T-cell (primary cell): ENCODE data around the gene MCOLN3. TPM values are rescaled to one million over a fixed set of nuclear protein-coding genes. Genes with fewer than 3 reads are reported as not detected.

Source experiments
- ATAC-seq, 4 experiments: fragments of 200-7000 bp in 3 of 4; fragments of 150-1000 bp in 1 of 4; cut with Tn5 transposase; replicated peaks in 1 of 4; 1 replicate in 3 of 4; 2 replicates in 1 of 4; pipeline ENCODE4 v1.10.0; 2021; ENCODE audit warnings: moderate library complexity in 3 of 4, mild to moderate bottlenecking in 2 of 4, moderate number of reproducible peaks in 1 of 4
- CTCF ChIA-PET, 2 donors: fragments of 300-600 bp; sonication (Branson Sonifier 250); formaldehyde crosslinking; loops; one replicate each; lab custom pipeline; 2022; ENCODE audit warnings: antibody characterized with exemption in 2 of 2; lab: Charles Lee
- POLR2A ChIA-PET, 2 donors: fragments of 300-600 bp; sonication (Branson Sonifier 250); formaldehyde crosslinking; loops; one replicate each; lab custom pipeline; 2022; ENCODE audit warnings: antibody characterized with exemption in 2 of 2; lab: Charles Lee
- DNase-seq, 35 experiments: peaks; one replicate each; pipeline versions ENCODE4 v3.0.0 to v3.0.0-alpha.2; 2013 to 2023
- H3K27ac ChIP-seq: one replicate; pipeline ENCODE4 v1.5.1; 2013; ENCODE audit warnings: low read length
- H3K27me3 ChIP-seq, 2 experiments: replicated peaks in 1 of 2; 1 replicate in 1 of 2; 2 replicates in 1 of 2; pipeline versions ENCODE4 v1.6.1 to v1.7.0; 2013; ENCODE audit warnings: low read length in 1 of 2, mixed read lengths in 1 of 2; ENCODE audit not compliant: control insufficient read depth in 2 of 2, insufficient read depth in 2 of 2; ENCODE audit errors: extremely low read depth in 1 of 2
- H3K36me3 ChIP-seq, 2 donors: 1 replicate in 1 of 2; 2 replicates in 1 of 2; pipeline versions ENCODE4 v1.6.1 to v1.7.0; 2013; ENCODE audit warnings: low read length in 1 of 2; ENCODE audit not compliant: control insufficient read depth in 2 of 2, insufficient read depth in 1 of 2; ENCODE audit errors: extremely low read depth in 1 of 2
- H3K4me1 ChIP-seq, 2 experiments: 1 replicate in 1 of 2; 2 replicates in 1 of 2; pipeline versions ENCODE4 v1.6.1 to v1.7.0; 2013; ENCODE audit warnings: low read length in 2 of 2, mixed read lengths in 1 of 2; ENCODE audit not compliant: insufficient read depth in 2 of 2, control insufficient read depth in 1 of 2; ENCODE audit errors: extremely low read depth in 1 of 2
- H3K4me3 ChIP-seq, 2 donors: 1 replicate in 1 of 2; 2 replicates in 1 of 2; pipeline versions ENCODE4 v1.5.1 to v1.7.0; 2013; ENCODE audit warnings: mild to moderate bottlenecking in 2 of 2, low read length in 1 of 2, moderate library complexity in 1 of 2; ENCODE audit not compliant: control insufficient read depth in 1 of 2; ENCODE audit errors: extremely low read depth in 1 of 2
- H3K9me3 ChIP-seq: 2 replicates; pipeline ENCODE4 v1.7.0; 2013
- H3K27ac Mint-ChIP-seq, 2 donors: one replicate each; pipeline ENCODE4 v1.8.0; 2020 to 2021; ENCODE audit warnings: mild to moderate bottlenecking in 2 of 2, mixed read lengths in 2 of 2
- H3K27me3 Mint-ChIP-seq, 2 donors: one replicate each; pipeline ENCODE4 v1.8.0; 2021 to 2022; ENCODE audit warnings: mixed read lengths in 2 of 2
- H3K36me3 Mint-ChIP-seq: one replicate; pipeline ENCODE4 v1.8.0; 2021; ENCODE audit warnings: mixed read lengths
- H3K4me1 Mint-ChIP-seq, 3 donors: one replicate each; pipeline ENCODE4 v1.8.0; 2020 to 2022; ENCODE audit warnings: mixed read lengths in 3 of 3, mild to moderate bottlenecking in 1 of 3
- H3K4me3 Mint-ChIP-seq, 3 donors: one replicate each; pipeline ENCODE4 v1.8.0; 2020 to 2022; ENCODE audit warnings: mild to moderate bottlenecking in 3 of 3, mixed read lengths in 3 of 3, moderate library complexity in 3 of 3
- H3K9me3 Mint-ChIP-seq, 3 donors: one replicate each; pipeline ENCODE4 v1.8.0; 2020 to 2022; ENCODE audit warnings: mixed read lengths in 3 of 3
- WGBS: methylation state at CpG from one replicate; pipeline ENCODE4 v1.1.5; 2013; ENCODE audit warnings: missing lambda C conversion rate; ENCODE audit not compliant: insufficient coverage; 5-methylcytosine and 5-hydroxymethylcytosine counted together
- total RNA-seq, 35 experiments: library from RNA in 6 of 35; stranded (reverse) in 6 of 35; fragments of 120-200 nt in 1 of 35; gene quantifications; one replicate each; pipeline versions ENCODE4 v1.2.1 to v1.2.4 and lab custom pipeline; 2013 to 2026

Gene MCOLN3
- total RNA-seq, 5 donors from 2014 or later (not counting 1 experiment from before 2014, with no cell fraction given): 2.1 to 7.2 (median 2.8) TPM

DNA sequence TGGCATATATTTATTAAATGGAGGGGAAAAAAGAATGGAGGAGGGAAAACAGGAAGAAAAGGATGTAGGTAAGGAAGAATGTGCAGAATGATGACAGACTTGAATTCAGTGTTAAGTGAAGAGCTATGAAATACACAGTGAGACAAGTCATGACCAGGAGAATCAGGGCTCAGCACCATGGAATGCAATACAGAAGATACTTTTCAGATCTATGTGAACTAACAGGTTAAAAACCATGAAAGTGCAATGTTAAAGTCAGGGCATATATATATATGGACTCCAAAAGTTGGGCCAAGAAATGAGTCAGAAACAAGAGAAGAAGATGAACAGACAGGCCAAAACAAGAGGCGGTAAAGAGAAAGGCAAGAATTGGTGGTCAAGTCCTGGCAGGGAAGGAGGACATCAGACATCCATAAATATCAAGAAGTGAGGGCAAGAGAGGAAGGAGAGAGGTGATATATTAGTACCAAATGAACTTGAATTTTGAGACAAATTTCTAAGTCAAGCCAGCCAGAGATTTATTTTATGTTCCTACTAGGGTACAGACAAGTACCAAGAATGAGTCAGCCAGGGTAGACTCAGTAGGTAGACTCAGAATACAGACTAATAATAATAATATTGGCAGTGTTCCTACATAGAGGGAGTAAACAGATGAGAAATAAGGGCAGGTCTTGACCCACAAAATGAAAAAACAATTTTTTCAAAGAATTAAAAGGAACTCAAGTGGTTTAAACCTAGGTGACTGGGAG is 39.5 kb upstream of the MCOLN3 start:
- no peak overlapping the region for H3K27ac Mint-ChIP-seq
- POLR2A ChIA-PET: no interaction called here
- ATAC-seq: no peak
- no peaks in the 10 kb centered on the region for H3K36me3 Mint-ChIP-seq
- H3K27me3 Mint-ChIP-seq: peaks cover 4 to 10% of the 10 kb centered on the region in 2 donors
- peaks cover 4 to 18% of the 10 kb centered on the region in 2 experiments for H3K4me1 ChIP-seq
- DNase-seq: no peak
- H3K9me3 Mint-ChIP-seq: no peaks in the 10 kb centered on the region
- H3K4me3 Mint-ChIP-seq: no peak overlapping the region
- H3K9me3 ChIP-seq: no peaks in the 10 kb centered on the region
- no peak overlapping the region for H3K27ac ChIP-seq
- peaks cover 9 to 12% (median 9%) of the 10 kb centered on the region in 3 donors for H3K4me1 Mint-ChIP-seq
- H3K36me3 ChIP-seq: no peaks in the 10 kb centered on the region
- CTCF ChIA-PET: interaction anchor here in 1 of 2 donors (0.6 kb wide), 2 partner anchors 8 to 18 kb away, joined by 4 read pairs; no protein-coding TSS in a partner anchor
- H3K27me3 ChIP-seq: peaks cover 0 to 4% of the 10 kb centered on the region in 2 experiments
- WGBS: no CpG with 5 or more reads among the region's 1 CpG
- no peak overlapping the region for H3K4me3 ChIP-seq

DNA sequence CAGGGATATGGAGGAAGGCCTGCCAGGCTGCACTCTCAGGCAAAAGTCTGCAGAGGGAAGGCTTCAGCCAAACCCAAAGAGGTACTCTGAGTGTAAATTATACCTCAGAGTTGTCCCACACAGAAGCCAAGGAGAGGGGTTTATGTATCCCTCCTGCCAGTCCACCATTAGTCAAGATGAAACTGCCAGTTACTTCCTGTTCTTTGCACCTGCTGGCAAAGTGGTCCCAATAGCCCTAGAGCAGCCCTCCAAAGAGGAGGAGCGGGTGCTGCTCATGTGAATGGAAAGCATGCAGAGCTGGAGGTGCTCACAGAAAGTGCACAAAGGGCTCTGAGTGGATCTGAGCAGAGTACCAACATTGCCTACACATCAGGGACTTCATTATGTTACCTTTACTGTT is 37.1 kb upstream of the MCOLN3 start:
- Mint-ChIP-seq H3K4me3 (no peak overlapping the region), H3K4me1 (no peaks in the 10 kb centered on the region), H3K27me3 (peaks cover 2 to 17% of the 10 kb centered on the region in 2 donors), H3K9me3 (no peaks in the 10 kb centered on the region), H3K27ac (no peak overlapping the region), H3K36me3 (no peaks in the 10 kb centered on the region)
- DNase-seq (no peak), ATAC-seq (no peak)
- H3K4me1 ChIP-seq: peaks cover 0 to 4% of the 10 kb centered on the region in 2 experiments
- ChIA-PET POLR2A (no interaction called here), CTCF (no interaction called here)
- H3K9me3 ChIP-seq: no peaks in the 10 kb centered on the region
- no peak overlapping the region for H3K27ac ChIP-seq
- H3K36me3 ChIP-seq: no peaks in the 10 kb centered on the region
- no peak overlapping the region for H3K4me3 ChIP-seq
- WGBS: no CpG with 5 or more reads among the region's 1 CpG
- peaks cover 0 to 4% of the 10 kb centered on the region in 2 experiments for H3K27me3 ChIP-seq

DNA sequence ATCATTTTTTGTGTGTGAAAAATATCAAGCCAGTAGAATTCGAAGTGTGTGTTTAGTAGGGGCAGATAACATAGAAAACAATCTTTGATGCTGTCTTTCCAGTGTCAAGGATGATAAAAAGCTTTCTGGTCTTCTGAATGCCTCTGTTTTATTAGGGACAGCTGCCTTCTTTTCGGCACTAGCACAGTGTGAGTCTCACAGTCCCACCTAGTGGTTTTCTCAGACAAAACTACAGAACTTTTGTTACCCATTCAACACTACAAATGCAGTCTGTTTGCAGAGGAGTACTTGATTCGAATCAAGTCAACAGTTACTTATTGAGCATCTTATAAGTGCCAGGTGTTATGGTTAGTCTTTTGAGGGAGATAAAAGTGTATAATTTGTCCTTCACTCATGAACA is 30.6 kb upstream of the MCOLN3 start:
- ATAC-seq: no peak
- Mint-ChIP-seq H3K4me3 (no peak overlapping the region), H3K4me1 (peaks cover 0 to 6% (median 6%) of the 10 kb centered on the region in 3 donors), H3K27ac (no peak overlapping the region), H3K27me3 (peaks cover 8 to 12% of the 10 kb centered on the region in 2 donors), H3K9me3 (peaks cover 2 to 18% (median 6%) of the 10 kb centered on the region in 3 donors), H3K36me3 (peaks cover 4% of the 10 kb centered on the region)
- ChIA-PET CTCF (no interaction called here), POLR2A (no interaction called here)
- WGBS: 20% methylated on average over 1 of the region's 3 CpGs
- H3K4me3 ChIP-seq: no peak overlapping the region
- H3K9me3 ChIP-seq: no peaks in the 10 kb centered on the region
- peak in 1 of 35 experiments; percentile 14 for DNase-seq
- peaks cover 0 to 9% of the 10 kb centered on the region in 2 experiments for H3K27me3 ChIP-seq
- H3K4me1 ChIP-seq: no peaks in the 10 kb centered on the region
- H3K36me3 ChIP-seq: no peaks in the 10 kb centered on the region
- H3K27ac ChIP-seq: no peak overlapping the region

DNA sequence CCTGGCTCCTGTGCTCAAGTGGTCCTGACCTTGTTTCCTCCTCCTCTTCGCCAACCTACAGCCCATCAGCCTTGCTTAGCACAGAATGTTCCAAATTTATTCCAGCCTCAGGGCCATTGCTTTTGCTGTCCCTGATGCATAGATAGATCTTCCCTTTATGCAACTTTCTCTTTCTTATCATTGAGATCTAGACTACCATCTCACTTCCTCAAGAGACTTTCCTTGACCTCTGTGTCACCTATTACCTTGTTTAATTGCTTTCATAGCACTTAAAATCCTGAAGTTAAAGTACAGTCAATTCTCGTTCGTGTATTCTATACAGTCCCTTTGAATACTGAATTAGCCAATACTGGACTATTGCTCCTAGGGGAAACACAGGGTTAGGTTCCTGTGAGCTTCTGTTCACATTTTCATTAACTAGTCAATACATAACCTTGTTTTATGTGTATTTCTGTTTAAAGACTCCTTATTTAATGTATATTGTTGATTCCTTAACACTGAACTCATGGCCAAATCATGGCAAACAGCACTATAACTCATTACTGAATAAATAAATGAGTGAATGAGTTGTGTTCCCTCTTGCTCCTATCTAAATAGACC is 26.2 kb upstream of the MCOLN3 start:
- DNase-seq (no peak), ATAC-seq (no peak)
- WGBS: 60% methylated on average over 1 of the region's 3 CpGs
- Histone ChIP-seq H3K4me3 (no peak overlapping the region), H3K9me3 (no peaks in the 10 kb centered on the region), H3K4me1 (no peaks in the 10 kb centered on the region), H3K27ac (no peak overlapping the region), H3K27me3 (peaks cover 0 to 2% of the 10 kb centered on the region in 2 experiments), H3K36me3 (no peaks in the 10 kb centered on the region)
- Mint-ChIP-seq H3K4me3 (no peak overlapping the region), H3K27me3 (peaks cover 0 to 4% of the 10 kb centered on the region in 2 donors), H3K27ac (no peak overlapping the region), H3K36me3 (peaks cover 4% of the 10 kb centered on the region), H3K9me3 (peaks cover 2 to 18% (median 6%) of the 10 kb centered on the region in 3 donors), H3K4me1 (peaks cover 0 to 6% (median 6%) of the 10 kb centered on the region in 3 donors)
- CTCF ChIA-PET: no interaction called here
- POLR2A ChIA-PET: no interaction called here

DNA sequence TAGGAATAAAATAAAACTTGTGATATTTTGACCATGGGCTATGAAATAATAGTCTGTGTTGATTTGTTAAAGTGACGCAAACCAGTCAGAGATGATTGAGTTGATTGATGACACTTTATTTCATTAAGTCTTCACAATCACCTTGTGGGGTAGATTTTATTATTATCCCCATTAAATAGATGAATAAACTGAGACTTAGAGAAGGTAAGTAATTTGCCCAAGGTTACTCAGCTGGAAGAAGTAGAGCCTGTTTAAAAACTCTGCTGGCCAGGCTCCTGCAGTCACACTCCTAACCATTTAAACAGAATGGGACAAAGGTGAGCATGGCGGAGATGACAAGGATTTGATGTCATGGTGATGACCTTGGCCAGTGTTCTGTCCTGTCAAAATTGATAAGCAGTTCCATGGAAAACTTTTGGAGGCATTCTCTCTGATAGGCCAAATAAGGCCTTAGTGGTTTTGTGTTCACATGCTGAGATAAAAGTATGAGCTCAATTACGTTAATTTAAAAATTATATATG is 22.7 kb upstream of the MCOLN3 start:
- Histone ChIP-seq H3K4me1 (no peaks in the 10 kb centered on the region), H3K36me3 (no peaks in the 10 kb centered on the region), H3K27me3 (peaks cover 0 to 2% of the 10 kb centered on the region in 2 experiments), H3K9me3 (no peaks in the 10 kb centered on the region), H3K27ac (no peak overlapping the region), H3K4me3 (no peak overlapping the region)
- no peak for ATAC-seq
- WGBS: no CpG with 5 or more reads among the region's 3 CpGs
- CTCF ChIA-PET: interaction anchor here in 1 of 2 donors (0.6 kb wide), 1 partner anchor 19 kb away, joined by 3 read pairs; no protein-coding TSS in a partner anchor
- Mint-ChIP-seq H3K9me3 (peaks cover 2 to 14% (median 6%) of the 10 kb centered on the region in 3 donors), H3K27me3 (peaks cover 0 to 6% of the 10 kb centered on the region in 2 donors), H3K27ac (no peak overlapping the region), H3K4me3 (no peak overlapping the region), H3K4me1 (peaks cover 0 to 6% (median 6%) of the 10 kb centered on the region in 3 donors), H3K36me3 (peaks cover 4% of the 10 kb centered on the region)
- no peak for DNase-seq
- POLR2A ChIA-PET: no interaction called here

DNA sequence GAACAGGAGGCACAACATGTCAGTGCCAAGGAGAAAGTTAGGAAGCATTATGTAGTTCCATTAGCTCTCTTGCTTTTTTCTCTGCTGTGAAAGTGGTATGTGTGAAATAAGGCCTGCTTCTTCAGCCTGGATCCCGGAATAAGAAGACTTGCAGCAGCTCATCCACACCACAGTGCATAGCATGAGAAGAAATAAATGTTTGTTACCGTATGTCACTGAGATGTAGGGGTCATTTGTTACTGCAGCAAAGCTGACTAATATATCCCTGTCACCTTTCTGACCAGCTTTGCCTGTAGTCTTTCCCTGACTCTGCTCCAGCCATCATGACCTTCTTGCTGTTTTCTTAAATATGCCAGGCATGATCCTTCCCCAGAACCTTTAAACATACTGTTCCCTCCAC is 20.5 kb upstream of the MCOLN3 start:
- no peak overlapping the region for H3K27ac Mint-ChIP-seq
- no peak overlapping the region for H3K4me3 Mint-ChIP-seq
- Histone ChIP-seq H3K27ac (no peak overlapping the region), H3K9me3 (no peaks in the 10 kb centered on the region), H3K4me3 (no peak overlapping the region), H3K27me3 (no peaks in the 10 kb centered on the region), H3K36me3 (no peaks in the 10 kb centered on the region), H3K4me1 (no peaks in the 10 kb centered on the region)
- no peaks in the 10 kb centered on the region for H3K9me3 Mint-ChIP-seq
- ATAC-seq (no peak), DNase-seq (no peak)
- WGBS: no CpG with 5 or more reads among the region's 2 CpGs
- H3K27me3 Mint-ChIP-seq: peaks cover 0 to 6% of the 10 kb centered on the region in 2 donors
- ChIA-PET CTCF (no interaction called here), POLR2A (no interaction called here)
- H3K4me1 Mint-ChIP-seq: no peaks in the 10 kb centered on the region
- H3K36me3 Mint-ChIP-seq: no peaks in the 10 kb centered on the region
